Smooth muscle cell (in vitro differentiated cells): ENCODE results near the gene MOGAT3. TPM values are rescaled to one million over a fixed set of nuclear protein-coding genes. Genes with fewer than 3 reads are reported as not detected.

ENCODE experiments used
- DNase-seq: peaks from one replicate; lab custom pipeline; 2025; ENCODE audit not compliant: unreplicated experiment; lab: John Stamatoyannopoulos, UW
- H2AFZ ChIP-seq: fragments of 200-600 bp; sonication (generic); 2 replicates; pipeline ENCODE4 v1.6.0; 2016; ENCODE audit warnings: antibody characterized with exemption, low read depth, mild to moderate bottlenecking
- H3F3A ChIP-seq: fragments of 200-600 bp; sonication (generic); 2 replicates; pipeline ENCODE4 v1.6.0; 2017; ENCODE audit warnings: antibody characterized with exemption, low read depth
- H3K27ac ChIP-seq: fragments of 200-600 bp; sonication (generic); 2 replicates; pipeline ENCODE4 v1.5.1; 2016; ENCODE audit warnings: low read depth, mild to moderate bottlenecking
- H3K27me3 ChIP-seq: fragments of 200-600 bp; sonication (generic); 2 replicates; pipeline ENCODE4 v1.6.1; 2016; ENCODE audit warnings: low read depth, mild to moderate bottlenecking
- H3K36me3 ChIP-seq: fragments of 200-600 bp; sonication (generic); 2 replicates; pipeline ENCODE4 v1.5.1; 2016; ENCODE audit warnings: low read depth
- H3K4me1 ChIP-seq: fragments of 200-600 bp; sonication (generic); 2 replicates; pipeline ENCODE4 v1.5.1; 2016; ENCODE audit warnings: low read depth
- H3K4me2 ChIP-seq: fragments of 200-600 bp; sonication (generic); 2 replicates; pipeline ENCODE4 v1.6.0; 2016; ENCODE audit warnings: mild to moderate bottlenecking
- H3K4me3 ChIP-seq: fragments of 200-600 bp; sonication (generic); 2 replicates; pipeline ENCODE4 v1.5.1; 2016; ENCODE audit warnings: mild to moderate bottlenecking
- H3K79me2 ChIP-seq: fragments of 200-600 bp; sonication (generic); 2 replicates; pipeline ENCODE4 v1.6.0; 2016; ENCODE audit warnings: low read depth, mild to moderate bottlenecking
- H3K9ac ChIP-seq: fragments of 200-600 bp; sonication (generic); 2 replicates; pipeline ENCODE4 v1.6.0; 2016; ENCODE audit warnings: low read depth
- H3K9me3 ChIP-seq: fragments of 200-600 bp; sonication (generic); replicated peaks from 2 replicates; pipeline ENCODE4 v1.5.1; 2016; ENCODE audit warnings: low read depth
- H4K20me1 ChIP-seq: fragments of 200-600 bp; sonication (generic); 2 replicates; pipeline ENCODE4 v1.6.0; 2016; ENCODE audit warnings: low read depth
- WGBS: methylation state at CpG from one replicate; pipeline ENCODE4 v1.1.7; 2016; ENCODE audit warnings: low lambda C conversion rate; 5-methylcytosine and 5-hydroxymethylcytosine counted together
- polyA plus RNA-seq: library from polyadenylated mRNA; unstranded; fragments of >200 nt; fragmentation: Nextera tagmentation; extraction: Ambion mirVana; gene quantifications from 2 replicates; pipeline ENCODE4 v1.2.1, GENCODE V29; 2016
- total RNA-seq: library from RNA; depleted of rRNA; stranded (reverse); fragments of >200 nt; gene quantifications from 2 replicates; pipeline ENCODE4 v1.2.3, GENCODE V29; 2014
- TF ChIP-seq, protein P1 (sequence below): fragments of 200-600 bp; sonication (generic); IDR thresholded peaks from 2 replicates; pipeline ENCODE4 v1.5.1; 2017; ENCODE audit warnings: borderline replicate concordance, mild to moderate bottlenecking, antibody characterized with exemption; ENCODE audit not compliant: insufficient read depth, poor library complexity, severe bottlenecking

The MOGAT3 gene
- total and polyA plus RNA-seq, 2 experiments from 2014 or later, result not detected

DNA sequence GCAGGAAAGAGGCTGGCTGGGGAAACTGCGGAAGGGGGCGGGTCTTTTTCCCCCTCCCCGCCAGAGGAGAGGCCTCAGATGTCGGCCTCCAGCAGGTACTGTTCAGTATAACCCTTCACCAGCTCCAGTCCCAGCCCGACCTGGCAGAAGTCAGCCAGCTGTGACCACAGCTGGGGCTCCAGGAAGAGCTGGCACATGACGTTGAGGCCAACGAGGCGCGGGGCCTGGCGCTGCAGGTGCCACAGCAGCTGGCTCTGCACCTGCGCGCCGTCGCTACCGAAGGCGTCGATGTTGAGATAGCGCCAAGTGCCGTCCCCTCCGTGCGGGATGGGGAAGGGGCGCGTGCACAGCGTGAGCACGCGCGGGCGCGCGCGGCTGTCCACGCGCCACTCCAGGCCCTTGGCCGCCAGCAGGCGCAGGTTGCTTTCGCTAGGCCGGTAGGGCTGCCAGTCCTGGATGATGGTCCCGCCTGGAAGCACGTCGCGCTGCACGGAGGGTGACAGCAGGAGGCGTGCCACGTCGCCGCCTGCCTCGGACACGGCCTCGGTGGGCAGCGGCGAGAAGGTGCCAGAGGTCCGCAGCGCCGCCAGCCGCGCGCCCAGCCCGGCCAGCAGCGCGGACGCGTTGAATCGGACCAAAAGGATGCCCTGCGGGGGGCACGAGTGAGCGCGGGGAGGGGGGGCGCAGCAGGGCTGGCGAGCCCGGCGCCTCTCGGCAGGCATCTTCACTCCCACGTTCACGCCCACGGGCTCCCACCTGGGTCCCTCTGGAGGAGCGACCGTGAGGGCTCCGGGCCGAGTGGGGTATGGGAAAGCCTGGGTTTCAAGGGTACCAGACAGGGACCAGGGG lies 28.6 kb downstream of the MOGAT3 start:
- 3% methylated on average over 76 of the region's 79 CpGs for WGBS
- Histone ChIP-seq H3F3A (peaks cover 10% of the 10 kb centered on the region), H3K27ac (no peak overlapping the region), H3K4me2 (peak overlapping the region; percentile 63), H3K4me1 (peaks cover 21% of the 10 kb centered on the region), H3K79me2 (no peaks in the 10 kb centered on the region), H3K9ac (no peak overlapping the region), H3K27me3 (peaks cover 85% of the 10 kb centered on the region), H3K4me3 (no peak overlapping the region), H3K9me3 (no peaks in the 10 kb centered on the region), H2AFZ (no peak overlapping the region), H3K36me3 (no peaks in the 10 kb centered on the region), H4K20me1 (no peaks in the 10 kb centered on the region)
- DNase-seq, result no peak
- TF ChIP-seq, protein P1, sequence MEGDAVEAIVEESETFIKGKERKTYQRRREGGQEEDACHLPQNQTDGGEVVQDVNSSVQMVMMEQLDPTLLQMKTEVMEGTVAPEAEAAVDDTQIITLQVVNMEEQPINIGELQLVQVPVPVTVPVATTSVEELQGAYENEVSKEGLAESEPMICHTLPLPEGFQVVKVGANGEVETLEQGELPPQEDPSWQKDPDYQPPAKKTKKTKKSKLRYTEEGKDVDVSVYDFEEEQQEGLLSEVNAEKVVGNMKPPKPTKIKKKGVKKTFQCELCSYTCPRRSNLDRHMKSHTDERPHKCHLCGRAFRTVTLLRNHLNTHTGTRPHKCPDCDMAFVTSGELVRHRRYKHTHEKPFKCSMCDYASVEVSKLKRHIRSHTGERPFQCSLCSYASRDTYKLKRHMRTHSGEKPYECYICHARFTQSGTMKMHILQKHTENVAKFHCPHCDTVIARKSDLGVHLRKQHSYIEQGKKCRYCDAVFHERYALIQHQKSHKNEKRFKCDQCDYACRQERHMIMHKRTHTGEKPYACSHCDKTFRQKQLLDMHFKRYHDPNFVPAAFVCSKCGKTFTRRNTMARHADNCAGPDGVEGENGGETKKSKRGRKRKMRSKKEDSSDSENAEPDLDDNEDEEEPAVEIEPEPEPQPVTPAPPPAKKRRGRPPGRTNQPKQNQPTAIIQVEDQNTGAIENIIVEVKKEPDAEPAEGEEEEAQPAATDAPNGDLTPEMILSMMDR, result no peak

DNA sequence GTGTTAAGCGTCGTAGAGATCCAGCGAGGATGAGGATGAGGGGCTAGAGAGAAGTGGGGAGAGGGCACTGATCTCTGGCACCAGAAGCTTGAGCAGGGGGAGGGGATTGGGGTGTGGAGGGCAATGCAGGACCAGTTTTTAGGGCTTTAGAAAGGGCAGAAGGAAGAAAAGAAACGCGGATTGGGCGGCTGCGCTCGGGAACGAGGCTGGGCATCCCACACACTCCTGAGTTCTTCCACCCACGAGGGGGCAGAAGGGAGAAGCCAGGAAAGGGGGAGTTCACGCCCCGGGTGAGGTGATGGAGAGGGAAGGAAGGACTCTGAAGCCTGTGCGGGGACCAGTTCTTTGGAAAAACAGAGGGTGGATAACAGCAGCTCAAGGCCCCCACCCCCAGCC lies 29.4 kb downstream of the MOGAT3 start:
- no peak overlapping the region for H3K27ac ChIP-seq
- H3K9me3 ChIP-seq, result no peaks in the 10 kb centered on the region
- H3K4me3 ChIP-seq, result no peak overlapping the region
- H3K4me2 ChIP-seq, result no peak overlapping the region
- TF ChIP-seq, protein P1, result no peak
- DNase-seq, result no peak
- peaks cover 27% of the 10 kb centered on the region for H3K4me1 ChIP-seq
- H3K27me3 ChIP-seq, result peaks cover 77% of the 10 kb centered on the region
- no peaks in the 10 kb centered on the region for H3K36me3 ChIP-seq
- H3K79me2 ChIP-seq, result no peaks in the 10 kb centered on the region
- H2AFZ ChIP-seq, result no peak overlapping the region
- no peak overlapping the region for H3K9ac ChIP-seq
- 13% methylated on average over 13 of the region's 13 CpGs for WGBS
- no peaks in the 10 kb centered on the region for H4K20me1 ChIP-seq
- peaks cover 10% of the 10 kb centered on the region for H3F3A ChIP-seq

- DNase-seq, result no peak
- TF ChIP-seq, protein P1, result peak; percentile 2
- Histone ChIP-seq H3K27me3 (peaks cover 77% of the 10 kb centered on the region), H3K9ac (no peak overlapping the region), H4K20me1 (no peaks in the 10 kb centered on the region), H2AFZ (no peak overlapping the region), H3F3A (peaks cover 10% of the 10 kb centered on the region), H3K4me3 (no peak overlapping the region), H3K4me2 (no peak overlapping the region), H3K4me1 (peaks cover 33% of the 10 kb centered on the region), H3K27ac (no peak overlapping the region), H3K79me2 (no peaks in the 10 kb centered on the region), H3K36me3 (no peaks in the 10 kb centered on the region), H3K9me3 (no peaks in the 10 kb centered on the region)
- WGBS, result 8% methylated on average over 17 of the region's 17 CpGs
Observed at GRCh38 chr7:101170617-101171441, 30.0 kb downstream of the MOGAT3 start.
